ENCODE results near the gene NAA25. TPM values are rescaled to one million over a fixed set of nuclear protein-coding genes. Genes with fewer than 3 reads are reported as not detected.

The NAA25 gene
- total and polyA plus RNA-seq, 4 donors: 3.1 to 17.7 (median 10.8) TPM

DNA sequence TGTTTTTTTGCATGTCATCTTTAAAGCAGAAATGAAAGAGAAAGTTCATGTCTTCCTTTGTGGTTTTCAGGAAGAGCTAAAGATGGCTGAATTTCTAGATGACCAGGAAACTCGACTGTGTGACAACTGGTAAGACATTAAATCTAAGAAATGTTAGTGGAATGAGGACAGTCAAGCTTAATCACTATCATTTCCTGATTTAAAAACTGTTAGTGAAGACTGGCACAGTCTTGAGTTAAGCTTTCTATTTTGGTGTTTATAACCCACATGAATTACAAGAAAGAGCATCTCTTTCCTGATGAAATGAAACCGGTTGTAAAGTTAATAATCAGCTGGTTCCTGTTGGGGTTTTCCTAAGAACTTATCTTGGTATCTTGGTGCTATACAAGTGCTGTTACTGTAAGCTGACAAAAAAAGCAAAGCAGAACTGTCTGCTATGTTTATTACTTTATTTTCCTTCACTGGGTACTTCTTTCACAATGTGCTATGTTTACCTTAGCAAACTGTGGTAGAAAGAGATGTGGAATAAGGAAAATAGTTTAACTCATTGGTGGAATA is 21.9 kb upstream of the NAA25 start:
- Histone ChIP-seq H3K9ac (ENCODE audit: low read depth in 1 of 2, low read length in 2 of 2) (no peak overlapping the region), H3K36me3 (ENCODE audit: control insufficient read depth in 4 of 4, insufficient read depth in 3 of 4, low read depth in 1 of 4, low read length in 3 of 4) (peaks cover 5 to 12% (median 6%) of the 10 kb centered on the region in 4 donors), H3K27me3 (ENCODE audit: control insufficient read depth in 4 of 4, insufficient read depth in 4 of 4, low read length in 3 of 4) (no peaks in the 10 kb centered on the region), H3K4me3 (ENCODE audit: low read depth in 1 of 3, low read length in 3 of 3) (peak overlapping the region; percentile 4 to 23 (median 17)), H3K4me1 (ENCODE audit: control insufficient read depth in 4 of 4, insufficient read depth in 4 of 4, low read length in 3 of 4) (peaks cover 14 to 27% (median 18%) of the 10 kb centered on the region in 4 donors), H3K9me3 (ENCODE audit: control insufficient read depth in 4 of 4, low read length in 3 of 4) (no peaks in the 10 kb centered on the region), H3K27ac (ENCODE audit: low read depth in 1 of 2, low read length in 2 of 2) (peak overlapping the region; percentile 61 to 86)
- DNase-seq (ENCODE audit: low spot score): no peak
- 10% methylated on average over 2 of the region's 2 CpGs for WGBS
- TF ChIP-seq REST (IDR thresholded peaks at IDR 0.05) (no peak), GABPA (IDR thresholded peaks at IDR 0.05 in 1 of 2, conservative IDR thresholded peaks at IDR 0.05 in 1 of 2) (no peak), RAD21 (IDR thresholded peaks at IDR 0.05) (no peak), MAX (IDR thresholded peaks at IDR 0.05) (no peak), ZBTB33 (IDR thresholded peaks at IDR 0.05) (no peak), RXRA (IDR thresholded peaks at IDR 0.05) (no peak), ATF3 (IDR thresholded peaks at IDR 0.05) (no peak), TAF1 (conservative IDR thresholded peaks at IDR 0.05) (no peak), SP1 (IDR thresholded peaks at IDR 0.05) (peak; percentile 19), HNF4A (conservative IDR thresholded peaks at IDR 0.05) (no peak), NR2F2 (IDR thresholded peaks at IDR 0.05) (no peak), FOXA1 (IDR thresholded peaks at IDR 0.05) (no peak), EGR1 (IDR thresholded peaks at IDR 0.05; ENCODE audit: low read depth in 2 of 2) (no peak), CTCF (IDR thresholded peaks at IDR 0.05; ENCODE audit: low read depth, low read length, missing input control) (no peak), FOXA2 (IDR thresholded peaks at IDR 0.05) (peak; percentile 64), YY1 (IDR thresholded peaks at IDR 0.05) (peak; percentile 87), JUND (IDR thresholded peaks at IDR 0.05) (no peak)

Measured in liver (tissue), 9 donors.